Stimulated activated CD4-positive, alpha-beta T cell treated with anti-CD3 and anti-CD28 coated beads, Interleukin-12 subunit alpha, Interleukin-12 subunit beta, amount 100 ng/mL, for 24 hours (primary cell): ENCODE measurements around the gene APOC4.
"Not testable (repeated sequence)": the region's sequence is repeated elsewhere in the genome, so short reads cannot be mapped to it uniquely, and the experiment has no call there.

Experiments
- DNase-seq, 2 experiments: peaks; one replicate each; pipeline ENCODE4 v3.0.0-alpha.2; 2020; ENCODE audit warnings: low read depth in 2 of 2

APOC4 gene

GRCh38 chr19:44958090-44958489, 16.1 kb downstream of the APOC4 start:
- no peak for DNase-seq

- DNase-seq, result no peak
Observed at GRCh38 chr19:44959691-44960090, 17.7 kb downstream of the APOC4 start.

GRCh38 chr19:44960906-44961728, 19.1 kb downstream of the APOC4 start:
- no peak for DNase-seq

GRCh38 chr19:44961821-44962220, 19.8 kb downstream of the APOC4 start:
- no peak for DNase-seq

- DNase-seq, result no peak
Observed at GRCh38 chr19:44968118-44968517, 26.1 kb downstream of the APOC4 start.

GRCh38 chr19:44968670-44969069, 26.6 kb downstream of the APOC4 start:
- DNase-seq, result no peak

- DNase-seq, result no peak
Observed at GRCh38 chr19:44969437-44969836, 27.4 kb downstream of the APOC4 start.

- not testable (repeated sequence) for DNase-seq
Observed at GRCh38 chr19:44971451-44971850, 29.4 kb downstream of the APOC4 start.

- DNase-seq, result no peak
Observed at GRCh38 chr19:44972802-44973201, 30.8 kb downstream of the APOC4 start.

- no peak for DNase-seq
Observed at GRCh38 chr19:44973982-44974735, 32.1 kb downstream of the APOC4 start.

- DNase-seq, result no peak
Observed at GRCh38 chr19:44974857-44975256, 32.8 kb downstream of the APOC4 start.

GRCh38 chr19:44975444-44975843, 33.4 kb downstream of the APOC4 start:
- no peak for DNase-seq

GRCh38 chr19:44984005-44984404, 42.0 kb downstream of the APOC4 start:
- no peak for DNase-seq

- no peak for DNase-seq
Observed at GRCh38 chr19:44985445-44985844, 43.4 kb downstream of the APOC4 start.

GRCh38 chr19:44986389-44986788, 44.4 kb downstream of the APOC4 start:
- DNase-seq, result no peak

- DNase-seq, result no peak
Observed at GRCh38 chr19:44987148-44987675, 45.2 kb downstream of the APOC4 start.

GRCh38 chr19:44988273-44988672, 46.2 kb downstream of the APOC4 start:
- DNase-seq, result no peak

- peak; percentile 14 to 46 for DNase-seq
Observed at GRCh38 chr19:44988896-44989556, 47.0 kb downstream of the APOC4 start.

GRCh38 chr19:44990459-44990858, 48.4 kb downstream of the APOC4 start:
- DNase-seq, result no peak

GRCh38 chr19:44990966-44991365, 48.9 kb downstream of the APOC4 start:
- DNase-seq, result no peak

GRCh38 chr19:44992336-44993163, 50.5 kb downstream of the APOC4 start:
- DNase-seq, result no peak
